GM19328 (cell line): ENCODE measurements around the gene GMPR2.
"Not testable (repeated sequence)": the region's sequence is repeated elsewhere in the genome, so short reads cannot be mapped to it uniquely, and the experiment has no call there.

ENCODE experiments used
- ATAC-seq: cut with Tn5 transposase; IDR thresholded peaks from one replicate; pipeline ENCODE4 v1.9.1; 2021; ENCODE audit warnings: mild to moderate bottlenecking, moderate library complexity; ENCODE audit not compliant: unreplicated experiment

Gene GMPR2

DNA sequence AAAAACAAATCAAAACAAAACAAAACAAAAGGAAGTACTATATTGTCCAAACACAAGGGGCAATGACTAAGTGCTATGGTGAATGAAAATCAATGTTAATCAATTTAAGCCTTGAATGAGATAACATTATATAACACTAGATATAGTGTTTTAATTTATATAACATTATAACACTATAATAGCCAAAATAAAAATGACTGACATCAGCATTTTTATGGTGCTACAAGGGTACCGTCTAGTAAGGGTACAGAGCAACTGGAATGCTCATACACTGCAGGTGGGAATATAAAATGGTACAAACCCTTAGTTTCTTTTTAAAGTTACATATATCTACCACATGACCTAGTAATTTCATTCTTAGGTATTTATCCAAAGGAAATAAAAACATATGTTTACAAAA lies 6.3 kb upstream of the GMPR2 start:
- ATAC-seq: no peak

DNA sequence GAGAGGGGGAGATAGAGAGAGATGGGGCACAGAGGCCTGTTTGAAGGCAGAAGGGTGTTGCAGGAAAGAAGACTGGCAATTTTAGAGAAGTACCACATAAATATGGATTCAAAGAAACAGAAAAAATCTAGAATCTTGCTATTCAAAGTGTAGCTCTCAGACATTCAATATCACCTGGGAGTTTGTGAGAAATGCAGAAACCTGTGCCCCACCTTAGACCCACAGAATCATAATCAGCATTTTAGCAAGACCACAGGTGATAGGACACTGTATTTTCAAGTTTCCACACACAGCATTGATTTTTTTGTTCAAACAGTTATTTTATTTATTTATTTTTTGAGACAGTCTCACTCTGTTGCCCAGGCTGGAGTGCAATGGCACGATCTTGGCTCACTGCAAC lies 3.8 kb upstream of the GMPR2 start:
- no peak for ATAC-seq

DNA sequence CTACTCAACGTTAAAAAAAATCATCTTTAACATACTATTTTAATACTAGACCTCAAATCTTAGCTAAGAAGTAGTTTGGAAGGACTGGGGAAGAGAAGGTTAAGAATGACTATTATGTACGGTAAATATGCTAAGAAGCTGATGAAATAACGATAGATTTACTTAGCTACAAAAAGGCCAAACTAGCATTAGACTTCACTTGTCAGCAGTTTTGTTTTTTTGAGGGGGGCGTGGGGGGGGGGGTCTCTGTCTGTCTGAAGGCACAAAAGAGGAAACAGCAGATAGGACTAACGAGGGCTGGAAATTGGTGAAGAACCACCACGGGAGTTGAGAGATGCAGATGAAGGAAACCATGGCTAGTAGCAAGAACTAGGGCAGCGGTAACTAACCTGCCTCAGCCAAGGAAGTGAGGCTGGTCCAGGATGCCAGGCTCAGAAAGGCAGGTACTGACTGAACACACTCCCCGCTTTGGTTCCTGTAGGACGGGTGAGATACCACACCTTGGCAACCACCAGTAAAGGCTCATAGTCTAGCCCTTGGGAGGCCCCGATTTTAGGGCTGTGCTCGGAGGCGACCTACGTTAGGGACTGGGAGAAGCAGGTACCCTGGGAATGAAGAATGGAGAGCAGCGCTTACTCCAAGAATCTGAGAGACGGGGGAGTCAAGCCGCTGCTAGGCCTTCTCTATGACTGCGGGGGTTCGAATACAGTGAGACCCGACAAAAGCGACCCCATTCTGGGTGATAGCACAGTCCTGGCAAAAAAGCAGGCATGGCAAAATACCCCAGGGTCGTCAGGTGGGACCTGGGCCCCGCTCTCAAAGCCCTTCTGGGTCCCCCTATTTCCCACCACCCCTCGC lies 1.2 kb upstream of the GMPR2 start:
- ATAC-seq: no peak

DNA sequence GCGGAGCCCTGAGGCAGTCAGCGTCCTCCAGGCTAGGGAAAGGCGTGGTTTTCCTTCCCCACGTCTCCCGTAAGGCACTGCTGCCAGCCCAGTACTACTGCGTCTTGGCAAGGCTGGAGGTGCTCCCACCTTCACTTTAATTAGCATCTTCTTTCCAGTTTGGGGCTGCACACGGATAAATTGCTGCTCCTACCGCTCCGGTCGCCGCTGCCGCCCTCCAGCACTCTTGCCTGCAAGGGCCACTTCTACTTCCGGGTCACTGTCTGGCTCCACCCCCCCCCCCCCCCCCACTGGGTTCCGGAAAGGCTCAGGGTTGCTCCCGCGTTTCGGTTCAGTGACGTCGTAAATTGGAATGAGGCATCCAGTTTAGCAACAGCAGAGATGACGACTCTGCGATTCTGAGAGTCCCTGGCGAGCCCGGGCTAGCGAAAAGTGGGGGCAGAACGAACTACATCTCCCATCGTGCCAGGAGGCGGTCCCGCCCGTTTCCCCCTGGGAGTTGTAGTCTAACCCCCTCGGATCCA lies 546 bp upstream of the GMPR2 start, which contains the start of gene NEDD8:
TSS of gene NEDD8 (minus strand) at position 247 of the 524 bp plus-strand sequence. CDS start at position 147, 100 bp downstream.
- peak; percentile 68 for ATAC-seq

DNA sequence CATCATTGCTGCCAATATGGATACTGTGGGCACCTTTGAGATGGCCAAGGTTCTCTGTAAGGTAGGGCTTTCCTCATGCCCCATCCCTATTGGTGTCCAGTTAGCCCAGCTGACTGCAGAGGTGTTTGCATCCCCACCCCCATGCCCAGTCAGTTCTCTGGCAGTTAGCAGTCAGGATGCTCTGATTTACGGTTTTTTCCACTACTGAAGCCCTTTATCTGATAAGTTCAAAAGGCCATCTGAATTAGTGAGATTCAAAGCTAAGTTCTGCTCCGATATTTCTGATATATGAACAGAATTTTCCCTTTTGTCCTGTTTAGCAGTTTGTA lies 773 bp downstream of the GMPR2 start:
- ATAC-seq: no peak

DNA sequence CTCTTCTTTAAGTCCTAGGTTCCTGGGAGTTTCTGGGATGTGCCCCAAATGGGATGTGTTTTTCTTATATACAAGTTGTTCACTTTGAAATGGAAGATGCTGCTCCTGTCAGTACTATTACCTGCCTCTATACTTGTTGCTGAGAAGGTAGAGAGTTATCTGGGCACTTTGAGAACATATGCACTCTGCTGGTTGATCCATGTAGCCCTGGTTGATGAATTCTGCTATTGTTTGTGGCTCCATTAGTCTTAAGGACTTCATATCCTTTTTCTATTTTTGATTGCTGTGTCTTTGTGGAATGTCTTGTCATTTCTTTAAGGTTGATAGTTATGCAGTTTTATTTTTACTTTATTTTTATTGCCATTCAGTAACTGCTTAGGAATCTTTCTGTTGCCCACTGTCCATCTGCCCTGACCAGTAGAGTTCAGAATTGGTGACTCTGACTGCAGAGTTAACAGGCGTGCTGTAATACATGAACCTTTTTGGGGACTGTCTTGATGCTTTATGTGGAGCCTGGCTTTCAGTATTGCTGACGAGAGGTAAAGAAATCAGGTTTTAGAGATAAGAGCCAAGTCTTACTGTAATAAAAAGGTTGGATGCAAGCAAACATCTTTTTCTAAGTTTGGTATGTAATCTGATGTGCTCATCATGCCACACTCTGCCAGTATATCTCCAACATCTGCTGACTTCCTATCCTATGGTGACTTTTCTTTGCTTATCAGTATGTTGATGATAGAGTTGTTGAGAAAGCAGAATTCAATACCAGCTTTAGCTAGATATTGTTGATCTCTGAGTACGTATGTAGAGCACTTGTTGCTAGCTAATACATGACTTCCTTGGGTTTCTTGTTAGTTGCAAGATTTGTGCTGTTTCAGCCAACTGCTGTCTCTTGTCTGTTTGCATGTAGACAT lies 1.6 kb downstream of the GMPR2 start:
- ATAC-seq: no peak

DNA sequence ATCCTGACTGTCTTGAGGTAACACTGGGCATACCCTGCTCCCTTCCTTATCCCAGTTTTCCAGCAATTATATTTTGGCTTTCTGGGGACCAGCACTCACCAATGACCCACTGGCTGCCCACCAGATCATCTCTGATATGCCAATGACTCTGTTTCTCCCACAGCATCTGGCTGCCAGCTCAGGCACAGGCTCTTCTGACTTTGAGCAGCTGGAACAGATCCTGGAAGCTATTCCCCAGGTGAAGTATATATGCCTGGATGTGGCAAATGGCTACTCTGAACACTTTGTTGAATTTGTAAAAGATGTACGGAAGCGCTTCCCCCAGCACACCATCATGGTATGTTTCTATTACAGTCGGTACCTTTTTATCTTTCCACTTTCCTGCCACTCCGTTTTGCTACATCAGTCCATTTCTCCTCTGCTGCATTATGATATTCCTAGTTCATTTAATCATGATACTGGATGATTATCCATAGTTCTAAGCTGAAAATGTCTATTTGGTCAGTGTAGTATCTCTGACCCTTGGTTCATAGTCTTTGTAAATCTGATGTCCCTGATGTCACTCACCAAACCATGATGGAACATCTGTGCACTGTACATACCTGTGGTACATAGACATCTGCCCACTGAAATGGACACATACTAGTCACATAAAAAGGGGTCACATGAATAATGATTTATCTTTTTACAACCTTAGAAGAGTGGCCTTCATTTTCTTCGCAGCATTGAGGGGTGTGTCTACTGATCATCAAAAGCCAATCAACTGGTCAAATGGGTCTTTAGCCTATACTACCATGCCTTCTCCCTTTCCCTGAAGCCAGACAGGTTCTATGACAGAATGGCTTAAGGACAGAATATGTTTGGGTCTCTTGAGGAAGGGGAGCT lies 3.3 kb downstream of the GMPR2 start:
- ATAC-seq: no peak

DNA sequence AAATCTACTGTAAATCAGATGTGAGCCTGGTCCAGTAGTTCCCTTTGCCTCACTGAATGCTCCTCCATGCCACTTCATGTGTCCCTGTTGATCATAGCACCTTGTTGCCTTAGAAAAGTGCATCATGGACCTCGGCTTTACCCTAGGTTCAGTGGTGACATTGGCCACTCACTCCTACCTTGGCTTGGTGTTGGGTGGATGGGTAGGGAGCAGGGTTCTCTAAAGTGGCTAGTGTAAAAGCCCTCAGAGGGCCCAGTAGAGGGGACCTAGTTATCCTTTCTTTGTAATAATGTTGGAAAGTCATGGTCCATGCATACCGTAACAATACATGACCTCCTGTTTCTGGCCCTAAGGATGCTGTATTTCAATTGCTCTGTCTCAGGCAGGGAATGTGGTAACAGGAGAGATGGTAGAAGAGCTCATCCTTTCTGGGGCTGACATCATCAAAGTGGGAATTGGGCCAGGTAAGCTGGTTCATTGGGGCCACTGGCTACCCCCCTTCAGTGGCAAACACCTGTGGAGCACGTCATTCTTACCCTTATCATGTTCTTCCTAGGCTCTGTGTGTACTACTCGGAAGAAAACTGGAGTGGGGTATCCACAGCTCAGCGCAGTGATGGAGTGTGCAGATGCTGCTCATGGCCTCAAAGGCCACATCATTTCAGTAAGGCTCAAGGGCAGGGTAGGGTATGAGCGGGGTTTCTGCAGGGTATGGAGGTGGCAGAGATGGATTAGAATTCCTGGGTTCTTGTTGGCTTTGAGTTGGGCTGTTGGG lies 4.1 kb downstream of the GMPR2 start:
- no peak for ATAC-seq

DNA sequence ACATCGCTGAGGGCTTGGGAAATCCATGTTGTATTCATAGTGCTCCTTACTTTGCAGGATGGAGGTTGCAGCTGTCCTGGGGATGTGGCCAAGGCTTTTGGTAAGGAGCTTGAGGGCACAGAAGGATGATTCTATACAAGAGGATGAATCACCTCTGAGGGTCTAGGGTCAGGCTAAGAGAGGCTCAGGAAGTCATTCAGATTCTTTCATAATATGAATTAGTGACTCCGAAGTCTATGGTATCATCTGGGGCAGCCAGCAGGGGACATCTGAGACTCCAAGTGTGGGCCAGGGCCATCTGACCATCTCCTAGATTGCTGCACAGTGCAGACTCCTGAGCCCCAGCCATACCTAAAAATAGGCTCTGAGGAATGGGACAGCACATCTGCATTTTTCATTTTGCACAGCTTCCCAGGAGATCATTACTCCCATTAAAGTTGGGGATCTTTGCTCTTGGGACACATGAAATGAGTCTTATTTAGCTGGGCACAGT lies 4.8 kb downstream of the GMPR2 start:
- no peak for ATAC-seq

DNA sequence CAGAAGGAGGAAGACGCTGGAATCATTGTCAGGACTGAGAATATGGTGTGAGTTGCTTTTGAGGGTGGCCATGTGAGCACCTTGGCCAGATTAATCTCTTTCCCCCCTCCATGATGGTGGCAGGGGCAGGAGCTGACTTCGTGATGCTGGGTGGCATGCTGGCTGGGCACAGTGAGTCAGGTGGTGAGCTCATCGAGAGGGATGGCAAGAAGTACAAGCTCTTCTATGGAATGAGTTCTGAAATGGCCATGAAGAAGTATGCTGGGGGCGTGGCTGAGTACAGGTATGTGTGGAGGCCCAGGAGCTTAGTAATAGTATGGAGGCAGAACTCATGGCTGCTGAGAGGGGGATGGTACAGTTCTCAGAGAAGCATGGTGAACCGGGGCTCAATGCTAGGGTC lies 5.4 kb downstream of the GMPR2 start:
- ATAC-seq: no peak

DNA sequence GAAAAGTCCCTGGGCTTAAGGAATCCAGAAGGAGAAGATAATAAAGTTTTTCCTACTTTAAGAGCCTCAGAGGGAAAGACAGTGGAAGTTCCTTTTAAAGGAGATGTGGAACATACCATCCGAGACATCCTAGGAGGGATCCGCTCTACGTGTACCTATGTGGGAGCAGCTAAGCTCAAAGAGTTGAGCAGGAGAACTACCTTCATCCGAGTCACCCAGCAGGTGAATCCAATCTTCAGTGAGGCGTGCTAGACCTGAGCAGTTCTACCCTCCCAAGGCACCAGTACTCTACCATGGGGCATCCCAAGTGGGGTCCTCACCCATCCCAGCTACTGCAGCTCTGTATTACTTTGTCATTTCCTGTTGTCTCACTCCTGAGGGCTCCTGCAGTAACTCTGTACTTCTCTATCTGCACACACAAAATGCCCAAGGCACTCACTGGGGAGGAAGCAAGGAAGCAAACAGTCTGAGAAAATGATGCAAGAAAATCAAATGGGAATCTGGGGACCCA lies 5.9 kb downstream of the GMPR2 start:
- ATAC-seq: no peak

DNA sequence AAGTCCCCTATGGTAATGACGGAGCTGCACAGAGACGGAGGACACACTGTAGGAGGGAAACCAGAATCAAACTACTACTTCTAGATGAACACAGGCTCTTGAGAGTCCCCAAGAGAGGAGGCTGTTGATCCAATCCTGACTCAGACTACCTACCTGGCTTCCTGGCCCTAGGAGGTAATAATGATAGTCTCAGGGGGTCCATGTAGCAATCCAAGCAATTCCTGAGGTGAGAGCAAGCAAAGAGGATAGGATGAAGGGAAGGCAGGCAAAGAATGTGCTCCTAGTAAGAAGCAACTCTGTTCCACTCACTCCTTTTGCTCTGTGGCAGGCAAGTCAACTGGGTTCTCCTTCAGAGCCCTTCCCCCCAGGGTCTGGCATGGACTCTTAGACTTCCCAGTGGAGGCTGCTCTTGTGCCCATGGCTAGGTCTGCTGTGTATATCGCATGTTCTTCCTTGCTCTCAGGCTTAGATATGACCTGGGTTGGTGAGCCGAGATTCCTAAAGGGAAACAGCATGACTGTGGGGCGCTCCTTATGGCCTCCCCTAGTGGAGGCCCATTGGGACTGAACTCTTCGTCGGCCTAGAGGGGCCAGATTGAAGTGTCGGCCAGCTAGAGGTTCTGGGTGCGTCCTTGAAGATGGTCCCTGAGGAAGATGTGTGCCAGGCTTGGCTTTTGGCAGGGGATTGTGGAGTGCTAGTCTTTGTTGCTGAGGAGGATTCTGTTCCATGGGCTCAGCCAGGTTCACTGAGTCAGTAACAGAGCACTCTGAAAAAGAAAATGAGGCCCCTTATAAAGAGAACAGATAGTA lies 7.6 kb downstream of the GMPR2 start:
- no peak for ATAC-seq

DNA sequence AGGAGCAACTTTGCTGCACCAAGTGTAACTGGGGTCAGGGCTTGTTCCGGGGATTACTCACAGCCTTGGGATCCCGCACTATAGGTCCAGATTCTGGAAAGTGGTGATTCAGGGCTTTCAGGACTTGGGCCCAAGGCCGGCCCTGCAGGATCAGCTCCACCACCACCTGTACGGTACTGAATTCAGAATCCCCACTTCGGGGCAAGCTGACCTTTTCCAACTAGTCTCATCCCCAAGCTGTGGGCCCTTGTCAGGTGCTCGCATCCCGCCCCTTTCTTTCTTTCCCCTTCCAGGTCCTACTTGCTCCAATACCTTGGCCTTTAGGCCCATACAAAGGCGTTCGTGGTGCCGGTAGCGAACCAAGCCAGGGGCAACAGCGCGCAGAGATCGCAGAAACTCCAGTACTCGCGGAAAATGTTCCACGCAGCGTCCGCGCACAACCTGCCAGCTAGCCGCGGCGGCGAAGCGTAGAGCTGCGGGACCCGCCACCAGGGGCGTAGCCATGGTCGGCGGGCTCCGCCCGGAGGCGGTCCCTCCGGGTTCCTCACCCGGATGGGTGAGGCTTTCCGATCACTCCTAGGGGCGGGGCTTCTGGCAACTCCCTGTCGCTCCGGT lies 9.2 kb downstream of the GMPR2 start:
- ATAC-seq: peak; percentile 79

DNA sequence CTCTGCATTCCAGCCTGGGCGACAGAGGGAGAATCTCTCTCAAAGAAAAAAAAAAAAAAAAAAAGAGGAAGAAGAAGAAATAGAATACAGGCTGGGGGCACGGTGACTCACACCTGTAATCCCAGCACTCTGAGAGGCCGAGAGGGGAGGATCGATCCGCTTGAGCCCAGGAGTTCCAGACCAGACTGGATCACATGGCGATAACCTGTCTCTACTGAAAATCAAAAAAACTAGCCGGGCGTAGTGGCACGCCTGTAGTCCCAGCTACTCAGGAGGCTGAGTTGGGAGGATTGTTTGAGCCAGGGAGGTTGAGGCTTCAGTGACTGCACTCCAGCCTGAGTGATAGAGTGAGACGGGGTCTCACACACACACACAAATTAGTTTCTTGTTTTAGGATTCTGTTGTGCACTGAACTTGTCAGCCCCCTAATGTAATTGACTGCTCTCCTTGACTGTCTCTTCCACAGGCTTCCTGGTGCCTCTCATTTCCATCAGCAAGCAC lies 10.7 kb downstream of the GMPR2 start:
- no peak for ATAC-seq

DNA sequence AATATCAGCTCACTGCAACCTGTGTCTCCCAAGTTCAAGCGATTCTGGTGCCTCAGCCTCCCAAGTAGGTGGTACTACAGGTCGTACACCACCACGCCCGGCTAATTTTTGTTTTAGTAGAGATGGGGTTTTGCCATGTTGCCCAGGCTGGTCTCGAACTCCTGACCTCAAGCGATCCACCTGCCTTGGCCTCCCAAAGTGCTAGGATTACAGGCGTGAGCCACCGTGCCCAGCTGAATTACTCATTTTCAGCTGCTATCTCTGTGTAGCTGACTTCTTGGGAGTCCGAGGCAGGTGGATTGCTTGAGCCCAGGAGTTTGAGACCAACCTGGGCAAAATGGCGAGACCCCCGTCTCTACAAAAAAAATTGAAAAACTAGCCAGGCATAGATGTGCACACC lies 12.6 kb downstream of the GMPR2 start:
- ATAC-seq: not testable (repeated sequence)

DNA sequence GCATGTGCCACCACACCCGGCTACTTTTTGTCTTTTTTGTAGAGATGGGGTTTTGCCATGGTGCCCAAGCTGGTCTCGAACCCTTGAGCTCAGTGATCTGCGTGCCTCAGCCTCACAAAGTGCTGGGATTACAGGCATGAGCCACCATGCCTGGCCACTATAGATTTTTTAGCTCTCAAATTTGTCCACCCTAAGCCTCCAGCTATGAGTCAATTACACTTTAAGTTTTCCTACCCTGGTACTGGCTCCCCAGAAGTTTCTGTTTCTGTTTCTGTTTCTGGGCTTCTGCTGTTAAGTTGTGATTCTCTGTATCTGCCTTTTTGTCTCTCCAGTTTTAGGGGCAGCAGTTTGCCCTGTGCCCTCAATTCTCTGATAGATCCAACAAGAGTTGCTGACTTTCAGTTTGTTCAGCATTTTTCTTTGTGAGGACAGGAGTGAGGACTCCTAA lies 14.1 kb downstream of the GMPR2 start:
- ATAC-seq: no peak

DNA sequence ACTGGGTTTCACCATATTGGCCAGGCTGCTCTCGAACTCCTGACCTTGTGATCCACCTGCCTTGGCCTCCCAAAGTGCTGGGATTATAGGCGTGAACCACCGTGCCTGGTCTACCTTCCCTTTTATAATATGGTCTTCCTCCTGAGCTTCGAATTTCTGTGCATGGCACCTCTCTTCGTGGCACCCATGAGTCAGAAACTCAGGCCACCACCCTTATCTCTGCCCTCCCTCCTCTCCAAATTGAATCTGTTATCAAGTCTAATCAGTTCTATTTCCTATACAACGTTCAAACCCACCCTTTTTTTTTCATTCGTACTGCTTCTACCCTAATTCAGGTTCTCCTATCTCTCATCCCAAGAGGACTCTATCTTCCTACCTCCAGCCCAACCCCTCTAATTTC lies 14.7 kb downstream of the GMPR2 start:
- ATAC-seq: no peak
